ENCODE data around the gene NPAS1.

- TF ChIP-seq EP300 (IDR thresholded peaks at IDR 0.05; ENCODE audit: borderline replicate concordance in 1 of 2, low read depth in 2 of 2, low read length in 2 of 2) (no peak), CREB1 (IDR thresholded peaks at IDR 0.05) (no peak), JUND (IDR thresholded peaks at IDR 0.05; ENCODE audit: low read length) (no peak)
These were observed 37.7 kb downstream of the NPAS1 start for GRCh38 chr19:47057328-47057727.
